Panc1 (cell line): Measurements from ENCODE around the gene SV2C. TPM values are rescaled to one million over a fixed set of nuclear protein-coding genes. Genes with fewer than 3 reads are reported as not detected.

ENCODE experiments used
- ATAC-seq: fragments of 200-7000 bp; cut with Tn5 transposase; 2 replicates; pipeline ENCODE4 v1.9.1; 2020; ENCODE audit warnings: mild to moderate bottlenecking, moderate library complexity
- BruUV-seq: library from RNA; stranded (reverse); fragments of 400-500 nt; replicated peaks from 2 replicates; lab custom pipeline; 2021; lab: Mats Ljungman, UMichigan
- CTCF ChIA-PET: fragments of 300-600 bp; sonication (Branson Sonifier 250); formaldehyde crosslinking; loops from one replicate; lab custom pipeline; 2022; ENCODE audit warnings: antibody characterized with exemption; lab: Charles Lee
- POLR2A ChIA-PET: fragments of 300-600 bp; sonication (Branson Sonifier 250); formaldehyde crosslinking; loops from one replicate; lab custom pipeline; 2022; ENCODE audit warnings: antibody characterized with exemption; lab: Charles Lee
- DNase-seq: peaks from one replicate; pipeline ENCODE4 v3.0.0-alpha.2; 2010; ENCODE audit warnings: low read depth, low spot score
- H3K27ac ChIP-seq: 2 replicates; pipeline ENCODE4 v1.5.1; 2011; ENCODE audit warnings: mild to moderate bottlenecking, low read length, inconsistent platforms
- H3K27me3 ChIP-seq: fragments of 200-500 bp; sonication (Bioruptor generic); 2 replicates; pipeline ENCODE4 v1.6.0; 2014; ENCODE audit warnings: low read length, inconsistent platforms; ENCODE audit not compliant: control insufficient read depth, insufficient read depth
- H3K36me3 ChIP-seq: fragments of 200-500 bp; sonication (Bioruptor generic); 2 replicates; pipeline ENCODE4 v1.5.1; 2014; ENCODE audit warnings: inconsistent platforms, mild to moderate bottlenecking, low read length, moderate library complexity; ENCODE audit not compliant: control insufficient read depth, insufficient read depth
- H3K4me1 ChIP-seq: 2 replicates; pipeline ENCODE4 v1.5.1; 2011; ENCODE audit warnings: inconsistent platforms, mild to moderate bottlenecking, low read length, moderate library complexity; ENCODE audit not compliant: control insufficient read depth, insufficient read depth
- H3K4me3 ChIP-seq, 2 experiments: 2 replicates each; pipeline ENCODE4 v1.5.1; 2011 to 2012; ENCODE audit warnings: low read depth in 2 of 2, low read length in 2 of 2, mild to moderate bottlenecking in 2 of 2, inconsistent platforms in 1 of 2, moderate library complexity in 1 of 2
- H3K9me3 ChIP-seq: fragments of 200-500 bp; sonication (Bioruptor generic); 2 replicates; pipeline ENCODE4 v1.5.1; 2014; ENCODE audit warnings: low read depth, mild to moderate bottlenecking, inconsistent platforms, low read length, moderate library complexity; ENCODE audit not compliant: control insufficient read depth, insufficient read depth
- CTCF ChIP-seq: fragments of 450-650 bp; IDR thresholded peaks from 2 replicates; pipeline ENCODE4 v1.5.1; 2017; ENCODE audit warnings: mild to moderate bottlenecking
- POLR2AphosphoS5 ChIP-seq: IDR thresholded peaks from 2 replicates; pipeline ENCODE4 v1.6.1; 2012; ENCODE audit warnings: mild to moderate bottlenecking, low read depth, low read length, moderate library complexity
- SIN3A ChIP-seq: IDR thresholded peaks from 2 replicates; pipeline ENCODE4 v1.6.1; 2012; ENCODE audit warnings: low read depth, mild to moderate bottlenecking, low read length, moderate library complexity, borderline replicate concordance; ENCODE audit not compliant: insufficient read depth
- TCF7L2 ChIP-seq: IDR thresholded peaks from 2 replicates; pipeline ENCODE4 v1.6.1; 2011; ENCODE audit warnings: mild to moderate bottlenecking, low read depth, low read length, inconsistent platforms
- in situ Hi-C: cut with HindIII; loops from 2 replicates; pipeline ENCODE4 v1.10.0; 2016; ENCODE audit warnings: low sequenced_read_pairs, low pct_unique_long_range_greater_than_20kb
- intact Hi-C: fragments of 100-400 bp; cut with micrococcal nuclease; formaldehyde crosslinking; loops from one replicate; pipeline ENCODE4 v1.10.0; 2022; ENCODE audit not compliant: unreplicated experiment
- total RNA-seq: library from RNA; stranded (reverse); gene quantifications from one replicate; pipeline ENCODE4 v1.2.1, GENCODE V29; 2021; ENCODE audit not compliant: unreplicated experiment
- TF ChIP-seq, protein P1 (sequence below), 2 experiments: IDR thresholded peaks; 2 replicates each; pipeline ENCODE4 v1.6.1; 2011 to 2012; ENCODE audit warnings: low read depth in 2 of 2, control low read depth in 1 of 2, low read length in 1 of 2, mild to moderate bottlenecking in 1 of 2, moderate library complexity in 1 of 2; ENCODE audit not compliant: insufficient read depth in 1 of 2

The SV2C gene
- total RNA-seq, 1 experiment from 2014 or later = not detected

DNA sequence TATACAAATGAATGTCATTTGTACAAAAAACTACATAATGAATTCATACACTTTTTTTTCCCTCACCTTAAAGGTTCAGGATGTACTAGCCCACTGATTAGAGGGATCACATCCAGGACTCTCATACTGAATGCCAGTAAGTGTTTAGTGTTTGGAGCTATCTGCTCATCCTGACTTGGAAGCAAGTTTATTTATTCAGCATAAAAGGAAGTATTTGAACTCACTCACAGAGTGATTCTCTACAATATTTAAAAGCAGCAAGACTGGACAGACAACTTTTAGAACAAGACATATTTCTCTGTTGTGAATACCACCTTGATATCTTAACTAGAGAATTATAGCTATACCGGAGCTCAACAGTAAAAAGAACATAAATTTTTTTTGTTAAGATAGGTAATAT lies 305.1 kb downstream of the SV2C start:
- DNase-seq (no peak), ATAC-seq (no peak)
- no peak for TF ChIP-seq TCF7L2
- TF ChIP-seq SIN3A = no peak
- TF ChIP-seq, protein P1, sequence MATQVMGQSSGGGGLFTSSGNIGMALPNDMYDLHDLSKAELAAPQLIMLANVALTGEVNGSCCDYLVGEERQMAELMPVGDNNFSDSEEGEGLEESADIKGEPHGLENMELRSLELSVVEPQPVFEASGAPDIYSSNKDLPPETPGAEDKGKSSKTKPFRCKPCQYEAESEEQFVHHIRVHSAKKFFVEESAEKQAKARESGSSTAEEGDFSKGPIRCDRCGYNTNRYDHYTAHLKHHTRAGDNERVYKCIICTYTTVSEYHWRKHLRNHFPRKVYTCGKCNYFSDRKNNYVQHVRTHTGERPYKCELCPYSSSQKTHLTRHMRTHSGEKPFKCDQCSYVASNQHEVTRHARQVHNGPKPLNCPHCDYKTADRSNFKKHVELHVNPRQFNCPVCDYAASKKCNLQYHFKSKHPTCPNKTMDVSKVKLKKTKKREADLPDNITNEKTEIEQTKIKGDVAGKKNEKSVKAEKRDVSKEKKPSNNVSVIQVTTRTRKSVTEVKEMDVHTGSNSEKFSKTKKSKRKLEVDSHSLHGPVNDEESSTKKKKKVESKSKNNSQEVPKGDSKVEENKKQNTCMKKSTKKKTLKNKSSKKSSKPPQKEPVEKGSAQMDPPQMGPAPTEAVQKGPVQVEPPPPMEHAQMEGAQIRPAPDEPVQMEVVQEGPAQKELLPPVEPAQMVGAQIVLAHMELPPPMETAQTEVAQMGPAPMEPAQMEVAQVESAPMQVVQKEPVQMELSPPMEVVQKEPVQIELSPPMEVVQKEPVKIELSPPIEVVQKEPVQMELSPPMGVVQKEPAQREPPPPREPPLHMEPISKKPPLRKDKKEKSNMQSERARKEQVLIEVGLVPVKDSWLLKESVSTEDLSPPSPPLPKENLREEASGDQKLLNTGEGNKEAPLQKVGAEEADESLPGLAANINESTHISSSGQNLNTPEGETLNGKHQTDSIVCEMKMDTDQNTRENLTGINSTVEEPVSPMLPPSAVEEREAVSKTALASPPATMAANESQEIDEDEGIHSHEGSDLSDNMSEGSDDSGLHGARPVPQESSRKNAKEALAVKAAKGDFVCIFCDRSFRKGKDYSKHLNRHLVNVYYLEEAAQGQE (IDR thresholded peaks at IDR 0.05; ENCODE audit: insufficient read depth in 1 of 2, low read depth in 2 of 2, low read length in 1 of 2) = no peak
- TF ChIP-seq CTCF = no peak
- TF ChIP-seq POLR2AphosphoS5 = no peak
- intact Hi-C loops (no loop called here), in situ Hi-C loops (no loop called here)
- Histone ChIP-seq H3K27me3 (peaks cover 2% of the 10 kb centered on the region; the same call in 1 of the 2 replicates), H3K9me3 (no peaks in the 10 kb centered on the region), H3K27ac (no peak overlapping the region), H3K4me3 (no peak overlapping the region), H3K4me1 (no peaks in the 10 kb centered on the region), H3K36me3 (no peaks in the 10 kb centered on the region)
- ChIA-PET CTCF (no interaction called here), POLR2A (no interaction called here)
- BruUV-seq = no TSS peak

- Histone ChIP-seq H3K4me3 (no peak overlapping the region), H3K9me3 (no peaks in the 10 kb centered on the region), H3K4me1 (no peaks in the 10 kb centered on the region), H3K36me3 (no peaks in the 10 kb centered on the region), H3K27ac (no peak overlapping the region), H3K27me3 (peaks cover 2% of the 10 kb centered on the region; the same call in 1 of the 2 replicates)
- no TSS peak for BruUV-seq
- CTCF ChIA-PET = no interaction called here
- intact Hi-C loops = no loop called here
- TF ChIP-seq, protein P1 (IDR thresholded peaks at IDR 0.05; ENCODE audit: insufficient read depth in 1 of 2, low read depth in 2 of 2, low read length in 1 of 2) = no peak
- TF ChIP-seq POLR2AphosphoS5 = no peak
- no peak for TF ChIP-seq CTCF
- no peak for ATAC-seq
- in situ Hi-C loops = no loop called here
- POLR2A ChIA-PET = no interaction called here
- DNase-seq = no peak
Measured at GRCh38 chr5:76388791-76389512, 305.8 kb downstream of the SV2C start.
